ENCODE measurements around the gene SMIM38. TPM values are rescaled to one million over a fixed set of nuclear protein-coding genes. Genes with fewer than 3 reads are reported as not detected.

SMIM38 gene
- total and polyA plus RNA-seq, 2 donors from 2014 or later, result 0.19 to 0.63 TPM

- TF ChIP-seq CTCF (IDR thresholded peaks at IDR 0.05; ENCODE audit: borderline replicate concordance, extremely low read depth, insufficient read depth), result no peak
- Histone ChIP-seq H3K27ac (ENCODE audit: low read depth in 2 of 2, low read length in 2 of 2) (no peak overlapping the region), H3K9ac (ENCODE audit: low read length in 3 of 3) (no peak overlapping the region), H3K36me3 (ENCODE audit: control insufficient read depth in 2 of 3, insufficient read depth in 3 of 3, low read length in 3 of 3) (no peaks in the 10 kb centered on the region), H3K27me3 (ENCODE audit: control insufficient read depth, insufficient read depth, low read length) (no peaks in the 10 kb centered on the region), H3K4me3 (ENCODE audit: low read length in 3 of 3) (no peak overlapping the region), H3K9me3 (ENCODE audit: control insufficient read depth in 2 of 3, insufficient read depth in 1 of 3, low read length in 3 of 3) (peaks cover 0 to 3% (median 0%) of the 10 kb centered on the region in 3 donors), H3K4me1 (ENCODE audit: control insufficient read depth in 2 of 3, insufficient read depth in 2 of 3, low read depth in 1 of 3, low read length in 3 of 3) (no peaks in the 10 kb centered on the region)
- intact Hi-C loops (cut with DNase I), result no loop called here
- DNase-seq, result peak in 1 of 5 donors; percentile 8
- no peak for FAIRE-seq
Observed at GRCh38 chr11:69160296-69161116, 4.8 kb downstream of the SMIM38 start.

- no peak overlapping the region for H3K9ac ChIP-seq (ENCODE audit: low read length in 3 of 3)
- FAIRE-seq (no peak), DNase-seq (no peak)
- no peak overlapping the region for H3K4me3 ChIP-seq (ENCODE audit: low read length in 3 of 3)
- H3K9me3 ChIP-seq (ENCODE audit: control insufficient read depth in 2 of 3, insufficient read depth in 1 of 3, low read length in 3 of 3), result peaks cover 0 to 3% (median 0%) of the 10 kb centered on the region in 3 donors
- intact Hi-C loops (cut with DNase I), result no loop called here
- no peak overlapping the region for H3K27ac ChIP-seq (ENCODE audit: low read depth in 2 of 2, low read length in 2 of 2)
- TF ChIP-seq CTCF (IDR thresholded peaks at IDR 0.05; ENCODE audit: borderline replicate concordance, extremely low read depth, insufficient read depth), result no peak
- no peaks in the 10 kb centered on the region for H3K27me3 ChIP-seq (ENCODE audit: control insufficient read depth, insufficient read depth, low read length)
- H3K36me3 ChIP-seq (ENCODE audit: control insufficient read depth in 2 of 3, insufficient read depth in 3 of 3, low read length in 3 of 3), result no peaks in the 10 kb centered on the region
- no peaks in the 10 kb centered on the region for H3K4me1 ChIP-seq (ENCODE audit: control insufficient read depth in 2 of 3, insufficient read depth in 2 of 3, low read depth in 1 of 3, low read length in 3 of 3)
Observed at GRCh38 chr11:69161117-69161407, 5.3 kb downstream of the SMIM38 start.

GRCh38 chr11:69162505-69162904 is 6.8 kb downstream of the SMIM38 start:
- no peak overlapping the region for H3K4me3 ChIP-seq (ENCODE audit: low read length in 3 of 3)
- intact Hi-C loops (cut with DNase I), result no loop called here
- no peaks in the 10 kb centered on the region for H3K36me3 ChIP-seq (ENCODE audit: control insufficient read depth in 2 of 3, insufficient read depth in 3 of 3, low read length in 3 of 3)
- no peak for FAIRE-seq
- no peak overlapping the region for H3K27ac ChIP-seq (ENCODE audit: low read depth in 2 of 2, low read length in 2 of 2)
- H3K9ac ChIP-seq (ENCODE audit: low read length in 3 of 3), result no peak overlapping the region
- no peak for TF ChIP-seq CTCF (IDR thresholded peaks at IDR 0.05; ENCODE audit: borderline replicate concordance, extremely low read depth, insufficient read depth)
- H3K27me3 ChIP-seq (ENCODE audit: control insufficient read depth, insufficient read depth, low read length), result no peaks in the 10 kb centered on the region
- H3K4me1 ChIP-seq (ENCODE audit: control insufficient read depth in 2 of 3, insufficient read depth in 2 of 3, low read depth in 1 of 3, low read length in 3 of 3), result no peaks in the 10 kb centered on the region
- peaks cover 0 to 3% (median 0%) of the 10 kb centered on the region in 3 donors for H3K9me3 ChIP-seq (ENCODE audit: control insufficient read depth in 2 of 3, insufficient read depth in 1 of 3, low read length in 3 of 3)
- peak in 1 of 5 donors; percentile 7 for DNase-seq

All from kidney (tissue), 14 donors.